H9 (cell line): ENCODE measurements around the gene CDC37L1. TPM values are rescaled to one million over a fixed set of nuclear protein-coding genes. Genes with fewer than 3 reads are reported as not detected.

Experiments
- DNase-seq: peaks from one replicate; pipeline ENCODE4 v3.0.0-alpha.2; 2017
- H2AFZ ChIP-seq: one replicate; pipeline ENCODE4 v1.6.1; 2013; ENCODE audit warnings: mild to moderate bottlenecking, low read length, control low read depth, moderate library complexity
- H2AK5ac ChIP-seq: 2 replicates; pipeline ENCODE4 v1.6.1; 2013; ENCODE audit warnings: low read length, control low read depth, mixed read lengths; ENCODE audit not compliant: insufficient read length
- H2BK120ac ChIP-seq: one replicate; pipeline ENCODE4 v1.6.1; 2013; ENCODE audit warnings: low read depth, mild to moderate bottlenecking, low read length, control low read depth, inconsistent platforms; ENCODE audit not compliant: poor library complexity, severe bottlenecking
- H2BK12ac ChIP-seq: 2 replicates; pipeline ENCODE4 v1.6.1; 2013; ENCODE audit warnings: low read length, control low read depth, mixed read lengths, low read depth; ENCODE audit not compliant: insufficient read length
- H2BK15ac ChIP-seq: 2 replicates; pipeline ENCODE4 v1.6.1; 2013; ENCODE audit warnings: low read depth, low read length, control low read depth
- H2BK20ac ChIP-seq: one replicate; pipeline ENCODE4 v1.6.1; 2013; ENCODE audit warnings: low read depth, mild to moderate bottlenecking, low read length, control low read depth, inconsistent platforms; ENCODE audit not compliant: poor library complexity, severe bottlenecking
- H2BK5ac ChIP-seq: 2 replicates; pipeline ENCODE4 v1.6.1; 2013; ENCODE audit warnings: low read length, control low read depth, mixed read lengths; ENCODE audit not compliant: insufficient read length
- H3K14ac ChIP-seq: 2 replicates; pipeline ENCODE4 v1.6.1; 2013; ENCODE audit warnings: low read length, control low read depth; ENCODE audit not compliant: insufficient read depth
- H3K18ac ChIP-seq: 2 replicates; pipeline ENCODE4 v1.6.1; 2013; ENCODE audit warnings: low read depth, mild to moderate bottlenecking, mixed read lengths, low read length, control low read depth; ENCODE audit not compliant: insufficient read length
- H3K23ac ChIP-seq: 2 replicates; pipeline ENCODE4 v1.6.1; 2013; ENCODE audit warnings: low read length, control low read depth, mixed read lengths, low read depth; ENCODE audit not compliant: insufficient read length
- H3K23me2 ChIP-seq: 2 replicates; pipeline ENCODE4 v1.6.1; 2013; ENCODE audit warnings: low read depth, mild to moderate bottlenecking, mixed read lengths, low read length, control low read depth; ENCODE audit not compliant: insufficient read length, poor library complexity, severe bottlenecking
- H3K27ac ChIP-seq: 2 replicates; pipeline ENCODE4 v1.5.1; 2013; ENCODE audit warnings: low read length, control low read depth, mixed read lengths, low read depth; ENCODE audit not compliant: insufficient read length
- H3K27me3 ChIP-seq: 2 replicates; pipeline ENCODE4 v1.6.1; 2013; ENCODE audit warnings: low read length, control low read depth, inconsistent platforms; ENCODE audit not compliant: insufficient read depth
- H3K4ac ChIP-seq: 2 replicates; pipeline ENCODE4 v1.6.1; 2013; ENCODE audit warnings: low read depth, mild to moderate bottlenecking, control low read depth, inconsistent platforms, low read length, moderate library complexity
- H3K4me1 ChIP-seq: 2 replicates; pipeline ENCODE4 v1.6.1; 2013; ENCODE audit warnings: low read length, control low read depth, inconsistent platforms; ENCODE audit not compliant: insufficient read depth
- H3K4me2 ChIP-seq: 2 replicates; pipeline ENCODE4 v1.6.1; 2013; ENCODE audit warnings: low read length, control low read depth, mixed read lengths; ENCODE audit not compliant: insufficient read length, insufficient read depth
- H3K56ac ChIP-seq: 2 replicates; pipeline ENCODE4 v1.6.1; 2013; ENCODE audit warnings: low read depth, mild to moderate bottlenecking, mixed read lengths, low read length, control low read depth; ENCODE audit not compliant: insufficient read length
- H3K79me1 ChIP-seq: 2 replicates; pipeline ENCODE4 v1.6.1; 2013; ENCODE audit warnings: low read depth, mild to moderate bottlenecking, moderate library complexity, low read length, control low read depth, inconsistent platforms; ENCODE audit not compliant: insufficient read depth, poor library complexity, severe bottlenecking
- H3K79me2 ChIP-seq: 2 replicates; pipeline ENCODE4 v1.6.1; 2013; ENCODE audit warnings: low read length, control low read depth, inconsistent platforms; ENCODE audit not compliant: insufficient read depth
- H3K9ac ChIP-seq: 2 replicates; pipeline ENCODE4 v1.6.1; 2013; ENCODE audit warnings: low read length, control low read depth, mixed read lengths; ENCODE audit not compliant: insufficient read length; ENCODE audit errors: extremely low read depth
- H3K9me3 ChIP-seq: one replicate; pipeline ENCODE4 v1.6.1; 2013; ENCODE audit warnings: low read depth, low read length, inconsistent platforms; ENCODE audit not compliant: control insufficient read depth
- H3T11ph ChIP-seq: one replicate; pipeline ENCODE4 v1.6.1; 2013; ENCODE audit warnings: mild to moderate bottlenecking, low read length, control low read depth, inconsistent platforms
- H4K20me1 ChIP-seq: one replicate; pipeline ENCODE4 v1.6.1; 2013; ENCODE audit not compliant: control insufficient read depth, insufficient read length, insufficient read depth
- H4K5ac ChIP-seq: 2 replicates; pipeline ENCODE4 v1.6.1; 2013; ENCODE audit warnings: low read depth, mild to moderate bottlenecking, mixed read lengths, low read length, control low read depth; ENCODE audit not compliant: insufficient read length
- H4K8ac ChIP-seq: replicated peaks from 2 replicates; pipeline ENCODE4 v1.6.1; 2013; ENCODE audit warnings: low read length, control low read depth, mixed read lengths, low read depth; ENCODE audit not compliant: insufficient read length
- H4K91ac ChIP-seq: 2 replicates; pipeline ENCODE4 v1.6.1; 2013; ENCODE audit warnings: low read depth, mild to moderate bottlenecking, moderate library complexity, mixed read lengths, low read length, control low read depth; ENCODE audit not compliant: insufficient read length
- H3K27ac Mint-ChIP-seq, 3 experiments: 2 replicates in 2 of 3; 3 replicates in 1 of 3; pipeline ENCODE4 v1.8.0; 2020 to 2021; ENCODE audit warnings: mixed read lengths in 3 of 3, mild to moderate bottlenecking in 1 of 3, moderate library complexity in 1 of 3
- H3K27me3 Mint-ChIP-seq: 2 replicates; pipeline ENCODE4 v1.8.0; 2021; ENCODE audit warnings: low read depth, mild to moderate bottlenecking, moderate library complexity, mixed read lengths
- H3K36me3 Mint-ChIP-seq, 3 experiments: 2 replicates in 2 of 3; 3 replicates in 1 of 3; pipeline ENCODE4 v1.8.0; 2020 to 2021; ENCODE audit warnings: low read depth in 3 of 3, mixed read lengths in 3 of 3; ENCODE audit not compliant: insufficient read depth in 1 of 3
- H3K4me1 Mint-ChIP-seq, 2 experiments: 2 replicates each; pipeline ENCODE4 v1.8.0; 2020; ENCODE audit warnings: mixed read lengths in 2 of 2
- H3K4me3 Mint-ChIP-seq, 2 experiments: 2 replicates in 1 of 2; 3 replicates in 1 of 2; pipeline ENCODE4 v1.8.0; 2020 to 2021; ENCODE audit warnings: mild to moderate bottlenecking in 2 of 2, mixed read lengths in 2 of 2, moderate library complexity in 1 of 2
- H3K9me3 Mint-ChIP-seq, 2 experiments: 2 replicates in 1 of 2; 3 replicates in 1 of 2; pipeline ENCODE4 v1.8.0; 2020; ENCODE audit warnings: mild to moderate bottlenecking in 2 of 2, mixed read lengths in 2 of 2, moderate library complexity in 1 of 2
- CTCF ChIP-seq: fragments of 200-600 bp; sonication (generic); conservative IDR thresholded peaks from 3 replicates; pipeline ENCODE4 v1.8.0; 2021; ENCODE audit warnings: antibody characterized with exemption, mild to moderate bottlenecking
- WGBS: extraction: QIAGEN DNeasy Blood & Tissue Kit; methylation state at CpG from one replicate; pipeline ENCODE4 v1.1.7; 2013; ENCODE audit warnings: missing lambda C conversion rate, low lambda C conversion rate, mixed read lengths; ENCODE audit not compliant: insufficient read length; ENCODE audit errors: extremely low coverage; 5-methylcytosine and 5-hydroxymethylcytosine counted together
- total RNA-seq: library from RNA; stranded (reverse); gene quantifications from 2 replicates; pipeline ENCODE4 v1.2.1, GENCODE V29; 2021

CDC37L1 gene
- total RNA-seq, 1 experiment from 2014 or later = 17.6 TPM

- DNase-seq = no peak
Measured at GRCh38 chr9:4630836-4631235, 48.5 kb upstream of the CDC37L1 start.

More at GRCh38 chr9:4630836-4631235, 48.5 kb upstream of the CDC37L1 start:
- TF ChIP-seq CTCF = no peak
- Histone ChIP-seq H3K9ac (no peak overlapping the region), H2BK20ac (no peak overlapping the region), H3K27me3 (no peaks in the 10 kb centered on the region), H4K20me1 (no peaks in the 10 kb centered on the region), H3K4me2 (no peak overlapping the region), H3K56ac (no peak overlapping the region), H4K8ac (no peak overlapping the region), H3K79me1 (no peaks in the 10 kb centered on the region), H3K27ac (no peak overlapping the region), H4K91ac (no peak overlapping the region), H2AFZ (no peak overlapping the region), H2BK12ac (no peak overlapping the region), H3K18ac (no peak overlapping the region), H2BK120ac (no peak overlapping the region), H2BK15ac (no peak overlapping the region), H3K4ac (no peak overlapping the region), H3K79me2 (no peaks in the 10 kb centered on the region), H2AK5ac (no peak overlapping the region), H4K5ac (no peak overlapping the region), H3K23me2 (no peaks in the 10 kb centered on the region), H3K23ac (no peak overlapping the region), H3T11ph (no peak overlapping the region), H2BK5ac (no peak overlapping the region), H3K4me1 (peaks cover 5% of the 10 kb centered on the region), H3K14ac (no peak overlapping the region), H3K9me3 (no peaks in the 10 kb centered on the region)
- Mint-ChIP-seq H3K27ac (no peak overlapping the region), H3K27me3 (no peaks in the 10 kb centered on the region), H3K4me3 (no peak overlapping the region), H3K36me3 (no peaks in the 10 kb centered on the region), H3K9me3 (peaks cover 0 to 3% of the 10 kb centered on the region in 2 experiments; a peak in 1 of 5 replicates), H3K4me1 (peaks cover 16 to 21% of the 10 kb centered on the region in 2 experiments)
- WGBS = no CpG with 5 or more reads among the region's 2 CpGs
